Heart right ventricle (tissue), 16 donors: ENCODE results near the gene PEX11A. TPM values are rescaled to one million over a fixed set of nuclear protein-coding genes. Genes with fewer than 3 reads are reported as not detected.

Source experiments
- ATAC-seq, 8 donors: fragments of 200-7000 bp; cut with Tn5 transposase; one replicate each; pipeline ENCODE4 v1.9.1; 2020; ENCODE audit warnings: mild to moderate bottlenecking in 8 of 8, moderate library complexity in 8 of 8, moderate number of reproducible peaks in 1 of 8
- DNase-seq, 2 donors: peaks; one replicate each; pipeline ENCODE4 v3.0.0-alpha.2; 2020
- H3K27ac ChIP-seq, 10 donors: fragments of 200-600 bp; sonication (generic) in 2 of 10; one replicate each; pipeline versions ENCODE4 v1.5.0 to v1.8.0; 2020 to 2022; ENCODE audit warnings: mild to moderate bottlenecking in 3 of 10
- H3K27me3 ChIP-seq, 7 donors: fragments of 200-600 bp; one replicate each; pipeline ENCODE4 v1.8.0; 2021 to 2022; ENCODE audit warnings: mild to moderate bottlenecking in 2 of 7
- H3K36me3 ChIP-seq, 9 donors: fragments of 200-600 bp; sonication (generic) in 1 of 9; one replicate each; pipeline versions ENCODE4 v1.5.0 to v1.8.0; 2020 to 2022; ENCODE audit warnings: mild to moderate bottlenecking in 2 of 9
- H3K4me1 ChIP-seq, 9 donors: fragments of 200-600 bp; sonication (generic) in 1 of 9; one replicate each; pipeline versions ENCODE4 v1.5.0 to v1.8.0; 2020 to 2022; ENCODE audit warnings: mild to moderate bottlenecking in 4 of 9
- H3K4me3 ChIP-seq, 10 donors: fragments of 200-600 bp; sonication (generic) in 2 of 10; one replicate each; pipeline versions ENCODE4 v1.5.0 to v1.8.0; 2020 to 2022; ENCODE audit warnings: mild to moderate bottlenecking in 7 of 10, moderate library complexity in 2 of 10
- H3K9me3 ChIP-seq, 11 donors: fragments of 200-600 bp in 10 of 11; sonication (generic) in 2 of 11; one replicate each; pipeline versions ENCODE4 v1.5.0 to v1.8.0; 2013 to 2022; ENCODE audit warnings: mild to moderate bottlenecking in 2 of 11, control low read depth in 1 of 11, moderate library complexity in 1 of 11
- CTCF ChIP-seq, 9 donors: fragments of 200-600 bp; sonication (generic) in 2 of 9; IDR thresholded peaks; one replicate each; pipeline versions ENCODE4 v1.5.0 to v1.8.0; 2021 to 2022; ENCODE audit warnings: antibody characterized with exemption in 9 of 9, mild to moderate bottlenecking in 5 of 9, moderate library complexity in 1 of 9
- WGBS, 2 donors: extraction: QIAGEN DNeasy Blood & Tissue Kit; methylation state at CpG; one replicate each; pipeline ENCODE4 v1.1.7; 2013; ENCODE audit warnings: inconsistent platforms in 1 of 2; 5-methylcytosine and 5-hydroxymethylcytosine counted together
- intact Hi-C, 10 donors: fragments of 100-400 bp; cut with DNase I; formaldehyde crosslinking; loops; one replicate each; pipeline versions ENCODE4 v1.11.1 to v1.14.2; 2022
- polyA plus RNA-seq, 2 donors: library from polyadenylated mRNA; stranded (reverse); fragments of 200-250 nt; gene quantifications; one replicate each; pipeline ENCODE4 v1.2.3, GENCODE V29; 2013
- total RNA-seq, 10 donors: library from RNA; stranded (reverse); fragmentation: NEBNext Ultra II Directional in 3 of 10; extraction: Animal tissue kit (Norgen Biotek cat#: 25700) in 3 of 10; gene quantifications; one replicate each; pipeline versions ENCODE4 v1.2.1 to v1.2.4, GENCODE V29; 2021 to 2023
- donor health status: Arrhythmogenic right ventricular cardiomyopathy.
- donor health status: ischemic (EF 13 %, LVEDD 7.1; RV severe dilation, severe dysfunction).
- donor health status: healthy with polysubstance abuse.
- donor health status: DM: no; HTN: yes; CAD: no.
- donor health status: DM: no; HTN: no; CAD: no.
- donor health status: ischemic (EF 25% LVEDD 6.9; RV normal size, moderate dysfunction).
- donor health status: ischemic (EF 25% LVEDD 5.7; RV mildly dilated, moderate dysfunction).
- donor health status: healthy.
- donor health status: DM: yes; HTN: yes; CAD: no.
- donor health status: Ischemic cardiomyopathy.
- donor health status: ischemic (EF 35%, LVEDD 5.7; RV mildly dilated, moderate dysfunction).
- donor health status: nonischemic (EF 11% LVEDD 7.7; RV severe dilation, severe dysfunction).
- donor health status: DM: yes; HTN: yes; CAD: no.
- donor health status: PGD.
- donor health status: ischemic (EF 29% LVEDD 5.4; RV normal size, mild dysfunction).
- donor health status: nonischemic (EF 23%, LVEDD 6.1; RV moderate dilation, normal function).

Gene PEX11A
- total and polyA plus RNA-seq, 12 donors: 6.0 to 14.3 (median 8.8) TPM

- TF ChIP-seq CTCF (IDR thresholded peaks at IDR 0.05): no peak
- H3K27ac ChIP-seq: no peak overlapping the region
- no peak overlapping the region for H3K4me3 ChIP-seq
- DNase-seq (no peak), ATAC-seq (no peak)
- peaks cover 0 to 12% (median 0%) of the 10 kb centered on the region in 9 donors for H3K4me1 ChIP-seq
- H3K36me3 ChIP-seq: peaks cover 0 to 12% (median 0%) of the 10 kb centered on the region in 9 donors
- no peaks in the 10 kb centered on the region for H3K9me3 ChIP-seq
- 93 to 94% methylated on average over 15 of the region's 15 CpGs for WGBS, 2 donors
- intact Hi-C loops: loop anchor here in 3 of 10 donors (5.0 to 10.0 kb wide), 3 partner anchors 45 to 88 kb away; partner anchors contain the start of genes PEX11A (in 1 of the 3) and WDR93 (in 1 of the 3)
- peaks cover 0 to 15% (median 0%) of the 10 kb centered on the region in 7 donors for H3K27me3 ChIP-seq
Measured at GRCh38 chr15:89649716-89650115, 40.8 kb downstream of the PEX11A start.

- Histone ChIP-seq H3K4me3 (no peak overlapping the region), H3K9me3 (no peaks in the 10 kb centered on the region), H3K27me3 (peaks cover 0 to 9% (median 0%) of the 10 kb centered on the region in 7 donors), H3K4me1 (peaks cover 0 to 6% (median 0%) of the 10 kb centered on the region in 9 donors), H3K36me3 (peaks cover 0 to 12% (median 0%) of the 10 kb centered on the region in 9 donors), H3K27ac (no peak overlapping the region)
- TF ChIP-seq CTCF (IDR thresholded peaks at IDR 0.05): no peak
- ATAC-seq: no peak
- DNase-seq: no peak
- WGBS, 2 donors: 96 to 97% methylated on average over 37 of the region's 37 CpGs
- intact Hi-C loops: loop anchor here in 2 of 10 donors (5.0 to 10.0 kb wide), 2 partner anchors 46 to 88 kb away; partner anchors contain the start of genes PEX11A (in 1 of the 2) and WDR93 (in 1 of the 2)
Measured at GRCh38 chr15:89649013-89649625, 41.4 kb downstream of the PEX11A start.

- 82 to 84% methylated on average over 102 of the region's 102 CpGs for WGBS, 2 donors
- H3K27me3 ChIP-seq: peaks cover 0 to 5% (median 0%) of the 10 kb centered on the region in 7 donors
- no peak for TF ChIP-seq CTCF (IDR thresholded peaks at IDR 0.05)
- peaks cover 0 to 12% (median 0%) of the 10 kb centered on the region in 9 donors for H3K4me1 ChIP-seq
- peaks cover 0 to 13% (median 0%) of the 10 kb centered on the region in 9 donors for H3K36me3 ChIP-seq
- ATAC-seq: no peak
- no peaks in the 10 kb centered on the region for H3K9me3 ChIP-seq
- intact Hi-C loops: loop anchor here in 2 of 10 donors (5.0 to 10.0 kb wide), 2 partner anchors 46 to 89 kb away; partner anchors contain the start of genes PEX11A (in 1 of the 2) and WDR93 (in 1 of the 2)
- no peak overlapping the region for H3K27ac ChIP-seq
- H3K4me3 ChIP-seq: no peak overlapping the region
- no peak for DNase-seq
Measured at GRCh38 chr15:89648106-89649012, 42.2 kb downstream of the PEX11A start.
